KG1 (cell line): ENCODE results near the gene LRRC37A.
"Not testable (repeated sequence)": the region's sequence is repeated elsewhere in the genome, so short reads cannot be mapped to it uniquely, and the experiment has no call there.

Experiments used
- DNase-seq: peaks from one replicate; lab custom pipeline; 2025; lab: John Stamatoyannopoulos, UW

LRRC37A gene

GRCh38 chr17:46294831-46295230 lies at the start of gene LRRC37A:
LRRC37A (plus strand) TSS chr17:46295131; CDS start chr17:46295134, 3 bp downstream.
- DNase-seq, result not testable (repeated sequence)

- not testable (repeated sequence) for DNase-seq
These were observed 45.8 kb upstream of the LRRC37A start for GRCh38 chr17:46249153-46249552.

GRCh38 chr17:46252804-46253203 lies 42.1 kb upstream of the LRRC37A start:
- not testable (repeated sequence) for DNase-seq

GRCh38 chr17:46253722-46254121 lies 41.2 kb upstream of the LRRC37A start:
- DNase-seq, result peak; percentile 21

GRCh38 chr17:46254215-46254614 lies 40.7 kb upstream of the LRRC37A start:
- DNase-seq, result not testable (repeated sequence)

- DNase-seq, result not testable (repeated sequence)
These were observed 38.6 kb upstream of the LRRC37A start for GRCh38 chr17:46256369-46256768.

- not testable (repeated sequence) for DNase-seq
These were observed 34.9 kb upstream of the LRRC37A start for GRCh38 chr17:46259845-46260661.

GRCh38 chr17:46262271-46262670 lies 32.7 kb upstream of the LRRC37A start:
- no peak for DNase-seq

GRCh38 chr17:46264456-46265198 lies 30.3 kb upstream of the LRRC37A start:
- no peak for DNase-seq

- not testable (repeated sequence) for DNase-seq
These were observed 28.8 kb upstream of the LRRC37A start for GRCh38 chr17:46266063-46266655.

GRCh38 chr17:46266656-46267544 lies 28.0 kb upstream of the LRRC37A start:
- DNase-seq, result peak; percentile 57

GRCh38 chr17:46270032-46270431 lies 24.9 kb upstream of the LRRC37A start:
- no peak for DNase-seq

GRCh38 chr17:46273541-46274236 lies 21.2 kb upstream of the LRRC37A start:
- no peak for DNase-seq

GRCh38 chr17:46274238-46274637 lies 20.7 kb upstream of the LRRC37A start:
- DNase-seq, result no peak

- not testable (repeated sequence) for DNase-seq
These were observed 18.0 kb upstream of the LRRC37A start for GRCh38 chr17:46276728-46277479.

GRCh38 chr17:46281336-46281735 lies 13.6 kb upstream of the LRRC37A start:
- not testable (repeated sequence) for DNase-seq

GRCh38 chr17:46282635-46283034 lies 12.3 kb upstream of the LRRC37A start:
- DNase-seq, result not testable (repeated sequence)

GRCh38 chr17:46284467-46284866 lies 10.5 kb upstream of the LRRC37A start:
- not testable (repeated sequence) for DNase-seq

GRCh38 chr17:46285500-46285899 lies 9.4 kb upstream of the LRRC37A start:
- not testable (repeated sequence) for DNase-seq

GRCh38 chr17:46286764-46287221 lies 8.1 kb upstream of the LRRC37A start:
- DNase-seq, result peak; percentile 66
